Stomach (tissue), 9 donors: ENCODE data around the gene OGG1. TPM values are rescaled to one million over a fixed set of nuclear protein-coding genes. Genes with fewer than 3 reads are reported as not detected.
A peak's percentile ranks its signal among the peaks of the same experiment; 100 is the strongest.
"Not testable (repeated sequence)": the region's sequence is repeated elsewhere in the genome, so short reads cannot be mapped to it uniquely, and the experiment has no call there.

Experiments
- DNase-seq, 2 donors: peaks; one replicate each; pipeline versions ENCODE4 v3.0.0 to v3.0.0-alpha.2; 2013 to 2019
- H3K27ac ChIP-seq, 5 donors: fragments of 200-600 bp in 4 of 5; sonication (generic) in 4 of 5; one replicate each; pipeline ENCODE4 v1.5.1; 2013 to 2019; ENCODE audit warnings: mild to moderate bottlenecking in 1 of 5, moderate library complexity in 1 of 5
- H3K27me3 ChIP-seq, 3 donors: fragments of 200-600 bp; sonication (generic); one replicate each; pipeline ENCODE4 v1.5.1; 2017 to 2019; ENCODE audit warnings: mixed run types in 1 of 3
- H3K36me3 ChIP-seq, 4 donors: fragments of 200-600 bp; sonication (generic); 1 replicate in 3 of 4; 2 replicates in 1 of 4; pipeline ENCODE4 v1.5.1; 2016 to 2019
- H3K4me1 ChIP-seq, 4 donors: fragments of 200-600 bp; sonication (generic); one replicate each; pipeline ENCODE4 v1.5.1; 2016 to 2019
- H3K4me3 ChIP-seq, 4 donors: fragments of 200-600 bp; sonication (generic) in 3 of 4; one replicate each; pipeline ENCODE4 v1.5.1; 2016 to 2019; ENCODE audit warnings: mild to moderate bottlenecking in 1 of 4
- H3K9me3 ChIP-seq, 4 donors: fragments of 200-600 bp; sonication (generic); one replicate each; pipeline ENCODE4 v1.5.1; 2016 to 2019
- EP300 ChIP-seq: sonication (generic); formaldehyde crosslinking; IDR thresholded peaks from one replicate; pipeline ENCODE4 v1.6.1; 2017; ENCODE audit warnings: antibody characterized with exemption
- POLR2A ChIP-seq, 4 donors: fragments of 450-650 bp; IDR thresholded peaks; one replicate each; pipeline ENCODE4 v1.6.1; 2016; ENCODE audit warnings: antibody characterized with exemption in 4 of 4, control low read depth in 2 of 4, mild to moderate bottlenecking in 1 of 4, moderate library complexity in 1 of 4
- POLR2AphosphoS5 ChIP-seq, 3 donors: sonication (generic); formaldehyde crosslinking; IDR thresholded peaks; one replicate each; pipeline ENCODE4 v1.6.1; 2016; ENCODE audit warnings: antibody characterized with exemption in 3 of 3
- WGBS, 5 donors: extraction: QIAGEN DNeasy Blood & Tissue Kit in 3 of 5; methylation state at CpG; one replicate each; pipeline versions ENCODE4 v1.1.5 to v1.1.7; 2013 to 2018; 5-methylcytosine and 5-hydroxymethylcytosine counted together
- intact Hi-C: fragments of 100-400 bp; cut with DNase I; formaldehyde crosslinking; loops from one replicate; pipeline ENCODE4 v1.15.1; 2023; ENCODE audit warnings: low total_unique reads
- polyA plus RNA-seq, 3 donors: library from polyadenylated mRNA; stranded (reverse); fragments of 200-250 nt; gene quantifications; one replicate each; pipeline ENCODE4 v1.2.3, GENCODE V29; 2013
- total RNA-seq, 5 donors: library from RNA; depleted of rRNA; stranded (reverse); fragments of >200 nt; gene quantifications; one replicate each; pipeline versions ENCODE4 v1.1.0 to v1.2.3, GENCODE V29; 2014 to 2016
- TF ChIP-seq, protein P1 (sequence below), 7 experiments: fragments of 450-650 bp in 4 of 7; fragments of 200-600 bp in 3 of 7; sonication (generic) in 3 of 7; IDR thresholded peaks; one replicate each; pipeline ENCODE4 v1.5.1; 2016 to 2019; ENCODE audit warnings: antibody characterized with exemption in 7 of 7, control low read depth in 2 of 7, mild to moderate bottlenecking in 1 of 7
- donor health status: healthy with polysubstance abuse.
- donor health status: Bipolar disorder and iron deficiency.
- donor health status: healthy.

OGG1 gene
- total and polyA plus RNA-seq, 8 donors, result 7.6 to 54.5 (median 17.5) TPM

DNA sequence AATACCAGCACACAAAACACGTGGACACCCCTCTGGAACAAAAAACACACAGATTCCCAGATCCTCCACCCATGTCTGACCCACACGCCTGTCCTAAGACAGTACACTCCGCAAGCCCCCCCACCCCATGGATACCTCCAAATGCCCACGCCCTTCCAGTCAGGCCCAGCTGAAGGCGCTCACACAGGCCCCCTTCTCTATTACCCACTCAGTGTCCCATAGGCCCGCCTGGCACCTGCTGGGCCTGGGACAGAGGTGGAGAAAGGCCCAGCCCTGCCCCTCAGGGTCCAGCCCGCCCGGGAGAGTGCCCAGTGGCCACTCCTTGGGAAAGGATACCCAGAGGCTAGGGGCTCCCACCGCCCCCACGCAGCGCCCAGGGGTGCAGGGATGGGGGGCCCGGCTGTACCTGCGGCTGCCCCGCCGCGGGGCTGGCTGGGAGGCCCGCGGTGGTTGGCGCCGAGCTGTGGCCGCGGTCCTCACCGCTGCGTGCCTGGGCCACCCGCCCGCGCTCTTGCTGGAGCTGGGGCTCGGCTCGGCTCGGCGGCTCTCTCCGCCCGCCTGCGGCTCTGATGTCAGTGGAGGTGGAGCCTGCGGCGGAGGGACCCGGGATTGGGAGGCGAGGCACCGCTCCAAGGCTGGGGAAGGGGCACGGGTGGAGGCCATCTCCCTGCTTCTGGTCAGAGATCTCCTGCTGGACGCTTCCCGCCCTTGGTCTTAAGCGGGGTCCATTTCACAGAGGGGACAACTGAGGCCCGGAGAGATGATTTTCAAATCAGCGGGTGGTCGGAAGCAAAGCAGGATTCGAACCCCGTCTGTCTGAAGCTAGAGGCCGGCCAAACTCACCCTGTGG is 19.9 kb downstream of the OGG1 start, which contains the start of gene CAMK1:
Gene CAMK1, minus strand, starts transcription at position 522 of the 850 bp plus-strand sequence. CDS start 2,198 bp downstream, outside the sequence.
- H3K27me3 ChIP-seq, result no peaks in the 10 kb centered on the region
- 1 to 4% (median 4%) methylated on average over 24 to 49 of the region's 49 CpGs for WGBS, 5 donors
- DNase-seq, result peak; percentile 87 to 94
- no peaks in the 10 kb centered on the region for H3K9me3 ChIP-seq
- intact Hi-C loops, result no loop called here
- peak within 1 kb of the TSS; percentile 73 to 91 (median 87) for H3K27ac ChIP-seq
- H3K36me3 ChIP-seq, result peaks cover 0 to 14% (median 9%) of the 10 kb centered on the region in 4 donors
- peak; percentile 36 to 89 (median 83) for TF ChIP-seq POLR2AphosphoS5 (IDR thresholded peaks at IDR 0.05)
- TF ChIP-seq, protein P1, sequence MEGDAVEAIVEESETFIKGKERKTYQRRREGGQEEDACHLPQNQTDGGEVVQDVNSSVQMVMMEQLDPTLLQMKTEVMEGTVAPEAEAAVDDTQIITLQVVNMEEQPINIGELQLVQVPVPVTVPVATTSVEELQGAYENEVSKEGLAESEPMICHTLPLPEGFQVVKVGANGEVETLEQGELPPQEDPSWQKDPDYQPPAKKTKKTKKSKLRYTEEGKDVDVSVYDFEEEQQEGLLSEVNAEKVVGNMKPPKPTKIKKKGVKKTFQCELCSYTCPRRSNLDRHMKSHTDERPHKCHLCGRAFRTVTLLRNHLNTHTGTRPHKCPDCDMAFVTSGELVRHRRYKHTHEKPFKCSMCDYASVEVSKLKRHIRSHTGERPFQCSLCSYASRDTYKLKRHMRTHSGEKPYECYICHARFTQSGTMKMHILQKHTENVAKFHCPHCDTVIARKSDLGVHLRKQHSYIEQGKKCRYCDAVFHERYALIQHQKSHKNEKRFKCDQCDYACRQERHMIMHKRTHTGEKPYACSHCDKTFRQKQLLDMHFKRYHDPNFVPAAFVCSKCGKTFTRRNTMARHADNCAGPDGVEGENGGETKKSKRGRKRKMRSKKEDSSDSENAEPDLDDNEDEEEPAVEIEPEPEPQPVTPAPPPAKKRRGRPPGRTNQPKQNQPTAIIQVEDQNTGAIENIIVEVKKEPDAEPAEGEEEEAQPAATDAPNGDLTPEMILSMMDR (IDR thresholded peaks at IDR 0.05), result no peak
- H3K4me1 ChIP-seq, result peaks cover 24 to 49% (median 40%) of the 10 kb centered on the region in 4 donors
- peak within 1 kb of the TSS; percentile 59 to 70 (median 65) for H3K4me3 ChIP-seq

GRCh38 chr3:9770276-9770812 is 20.6 kb downstream of the OGG1 start:
- DNase-seq, result peak; percentile 89 to 94
- Histone ChIP-seq H3K9me3 (no peaks in the 10 kb centered on the region), H3K4me3 (peak overlapping the region; percentile 59 to 70 (median 65)), H3K27me3 (no peaks in the 10 kb centered on the region), H3K36me3 (peaks cover 0 to 10% (median 7%) of the 10 kb centered on the region in 4 donors), H3K27ac (peak overlapping the region; percentile 73 to 91 (median 87)), H3K4me1 (peaks cover 24 to 49% (median 40%) of the 10 kb centered on the region in 4 donors)
- TF ChIP-seq POLR2AphosphoS5 (IDR thresholded peaks at IDR 0.05), result peak in 2 of 3 donors; percentile 25 to 46
- TF ChIP-seq, protein P1 (IDR thresholded peaks at IDR 0.05), result no peak
- intact Hi-C loops, result no loop called here
- 6 to 10% (median 8%) methylated on average over 15 of the region's 15 CpGs for WGBS, 5 donors

- H3K9me3 ChIP-seq, H3K27me3 ChIP-seq, DNase-seq, intact Hi-C loops, H3K36me3 ChIP-seq, H3K4me3 ChIP-seq: not testable (repeated sequence)
- Histone ChIP-seq H3K27ac (peak overlapping the region in 4 of 5 donors; percentile 84 to 91 (median 88)), H3K4me1 (peaks cover 24 to 49% (median 40%) of the 10 kb centered on the region in 4 donors)
- 80 to 93% (median 84%) methylated on average over 2 of the region's 2 CpGs for WGBS, 5 donors
Observed at GRCh38 chr3:9771007-9771406, 21.3 kb downstream of the OGG1 start.

GRCh38 chr3:9776896-9777693 is 27.3 kb downstream of the OGG1 start:
- WGBS, 5 donors, result 75 to 89% (median 86%) methylated on average over 5 of the region's 5 CpGs
- no peak overlapping the region for H3K4me3 ChIP-seq
- H3K9me3 ChIP-seq, result no peaks in the 10 kb centered on the region
- peaks cover 0 to 34% (median 4%) of the 10 kb centered on the region in 4 donors for H3K4me1 ChIP-seq
- peaks cover 17 to 32% (median 30%) of the 10 kb centered on the region in 4 donors for H3K36me3 ChIP-seq
- H3K27ac ChIP-seq, result no peak overlapping the region
- intact Hi-C loops, result no loop called here
- no peak for DNase-seq
- no peaks in the 10 kb centered on the region for H3K27me3 ChIP-seq
- TF ChIP-seq EP300 (no peak), POLR2AphosphoS5 (IDR thresholded peaks at IDR 0.05) (no peak), POLR2A (IDR thresholded peaks at IDR 0.05) (no peak)
- TF ChIP-seq, protein P1 (IDR thresholded peaks at IDR 0.05), result no peak
